Ammon's horn (tissue), 1 donor: ENCODE data around the gene CYP39A1.

Experiments used
- DNase-seq: peaks from one replicate; pipeline ENCODE4 v3.0.0-alpha.2; 2016; ENCODE audit warnings: low spot score

The CYP39A1 gene

DNA sequence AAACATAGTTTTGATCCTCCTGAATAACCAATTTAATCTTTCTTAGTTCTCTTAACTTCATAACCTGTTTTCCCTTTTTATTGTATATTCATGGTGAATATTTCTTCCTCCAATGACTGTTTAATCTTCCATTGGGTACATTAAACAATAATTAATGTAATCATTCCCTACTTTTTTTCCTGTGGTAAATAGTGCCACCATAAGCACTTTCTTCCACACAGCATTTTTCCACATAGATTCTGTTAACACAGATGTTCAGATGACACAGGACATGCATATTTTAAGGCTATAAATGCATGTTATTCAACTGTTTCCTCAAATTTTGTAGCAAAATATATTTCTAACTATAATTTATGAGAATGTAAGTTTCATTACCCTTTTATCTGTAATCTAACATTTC lies 61.9 kb downstream of the CYP39A1 start:
- DNase-seq = no peak

DNA sequence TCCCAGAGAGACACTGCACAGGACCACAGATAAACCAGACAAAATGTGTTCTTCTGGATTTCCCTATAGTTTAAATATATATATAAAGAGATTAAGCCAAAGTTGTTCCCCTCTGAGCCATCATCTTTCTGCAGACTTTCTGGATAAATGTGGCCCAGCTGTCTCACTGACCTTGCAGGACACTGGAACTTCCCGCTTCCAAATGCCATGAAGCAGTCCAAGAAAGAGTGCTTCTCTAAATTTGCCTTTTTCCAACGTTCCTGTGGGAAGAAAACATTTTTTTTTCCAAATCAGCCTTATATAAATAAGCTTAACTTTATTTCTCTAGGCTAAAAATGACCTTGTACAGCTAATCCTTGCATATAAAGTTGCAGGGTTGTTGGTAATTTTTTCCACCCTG lies 65.7 kb downstream of the CYP39A1 start:
- no peak for DNase-seq

DNA sequence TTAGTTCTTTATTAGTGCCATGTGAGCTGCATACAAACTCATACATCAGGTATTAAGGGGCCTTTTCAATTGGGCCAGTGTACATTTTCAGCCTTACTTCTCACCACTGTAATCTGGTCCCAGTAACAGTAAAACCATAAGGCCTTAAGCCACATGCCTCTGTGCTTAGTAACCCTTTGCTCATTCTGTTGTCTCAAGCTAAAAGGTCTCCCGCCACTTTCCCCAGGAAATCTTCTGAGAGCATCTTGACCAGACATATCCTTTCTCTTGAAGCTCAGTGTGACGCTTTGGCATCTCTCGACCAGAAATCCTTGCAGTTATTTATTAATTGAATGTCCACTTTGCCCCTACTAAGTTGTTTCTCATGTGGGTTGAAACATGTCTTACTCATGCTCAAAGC lies 68.0 kb downstream of the CYP39A1 start:
- DNase-seq = no peak

DNA sequence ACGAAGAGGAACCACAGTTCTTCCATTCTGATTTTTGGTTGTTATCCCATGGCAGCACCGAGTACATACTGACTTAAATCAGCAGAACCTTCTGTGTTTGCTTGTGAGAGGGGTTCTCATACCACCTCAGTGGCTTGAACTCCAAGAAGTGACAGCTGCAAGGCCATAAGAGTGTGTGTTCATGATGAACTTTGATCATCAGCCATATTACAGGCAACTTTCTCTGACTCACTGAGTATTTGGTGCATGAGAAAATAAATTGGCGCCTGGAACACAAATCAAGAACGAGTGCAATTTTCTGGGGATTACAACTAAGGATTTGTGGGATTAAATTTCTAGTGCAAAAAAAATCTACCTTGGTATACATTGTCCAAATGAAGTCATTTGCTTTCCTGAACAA lies 68.9 kb downstream of the CYP39A1 start:
- DNase-seq = no peak

DNA sequence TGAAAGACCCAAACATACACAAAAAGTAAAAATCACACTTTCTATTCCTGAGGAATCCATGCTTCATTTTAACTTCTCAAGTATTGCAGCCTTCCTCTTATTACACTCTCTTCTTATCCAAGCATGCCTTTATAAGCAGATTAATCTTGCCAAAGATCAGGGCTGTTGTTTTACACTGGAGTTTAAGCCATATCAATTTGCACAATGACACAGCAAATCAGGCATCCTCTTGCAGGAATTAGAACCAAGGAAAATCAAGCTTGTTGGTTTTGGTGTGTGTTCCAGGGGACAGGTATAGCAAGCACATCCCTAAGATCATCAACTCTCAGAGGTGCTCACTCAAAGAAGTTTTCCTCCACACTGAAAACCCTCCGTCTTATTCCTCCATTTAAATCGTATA lies 69.5 kb downstream of the CYP39A1 start:
- no peak for DNase-seq

DNA sequence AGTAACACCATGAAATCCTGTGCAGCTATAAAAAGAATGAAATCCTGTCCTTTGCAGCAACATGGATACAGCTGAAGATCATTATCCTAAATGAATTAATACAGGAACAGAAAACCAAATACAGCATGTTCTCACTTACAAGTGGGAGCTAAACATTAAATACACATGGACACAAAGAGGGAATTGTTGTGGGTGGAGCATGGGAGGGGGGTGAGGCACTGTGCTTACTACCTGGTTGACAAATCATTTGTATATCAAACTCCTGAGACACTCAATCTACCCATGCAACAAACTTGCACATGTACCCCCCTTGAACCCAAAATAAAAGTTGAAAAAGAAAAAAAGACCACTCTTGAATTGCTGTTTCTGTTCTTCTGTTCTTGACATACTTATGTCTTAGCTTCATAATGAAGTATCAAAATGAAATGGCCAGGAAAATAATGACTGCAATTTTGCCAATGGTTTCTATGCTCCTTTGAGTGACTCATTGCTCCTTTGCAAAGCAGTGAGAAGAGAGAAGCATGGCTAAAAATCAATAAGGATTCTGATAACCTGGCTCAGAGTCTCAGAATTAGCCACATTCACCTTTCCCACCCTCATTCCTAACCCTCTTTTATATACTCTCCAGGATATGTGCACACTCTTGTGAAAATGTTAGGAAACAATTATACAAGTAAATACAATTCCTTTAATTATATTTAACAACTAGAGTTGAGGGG lies 71.0 kb downstream of the CYP39A1 start:
- DNase-seq = no peak

DNA sequence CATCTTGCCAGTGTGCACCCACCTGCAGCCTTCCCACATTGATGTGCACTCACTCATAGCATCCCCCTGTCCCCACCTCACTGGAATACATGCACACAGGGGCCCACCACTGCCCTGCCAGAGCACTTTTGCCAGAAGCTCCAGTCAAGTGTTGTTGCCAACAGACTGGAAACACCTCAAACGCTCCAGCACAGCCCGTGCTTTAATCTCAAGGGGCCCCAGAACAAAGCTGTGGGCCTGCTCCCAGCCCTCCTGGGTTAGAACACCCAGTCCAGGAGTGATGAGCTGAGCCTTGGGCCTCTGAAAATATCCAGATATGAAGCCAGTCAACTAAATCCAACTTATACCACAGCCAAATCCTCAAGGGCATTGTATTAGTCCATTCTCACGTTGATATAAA lies 77.1 kb downstream of the CYP39A1 start:
- DNase-seq = no peak

DNA sequence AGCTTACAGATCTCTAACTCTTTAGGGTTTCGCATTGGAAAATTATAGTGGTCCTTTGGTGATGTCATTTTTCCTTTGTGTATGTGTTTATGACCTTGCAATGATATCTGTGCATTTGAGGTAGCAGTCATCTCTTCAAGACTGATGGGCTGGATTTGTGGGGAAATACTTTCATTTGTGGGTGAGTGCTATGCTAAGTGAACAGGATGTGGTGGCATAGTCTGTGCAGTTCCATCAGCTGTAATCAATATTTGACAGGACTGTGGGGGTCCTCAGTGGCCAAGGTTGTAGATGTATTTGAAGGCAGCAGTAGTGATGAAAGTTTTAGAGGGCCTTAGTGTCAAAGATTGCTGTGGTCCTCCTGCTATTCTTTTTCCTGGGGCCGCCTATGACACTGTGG lies 79.5 kb downstream of the CYP39A1 start:
- no peak for DNase-seq

GRCh38 chr6:46565531-46565930 lies 87.1 kb downstream of the CYP39A1 start:
- no peak for DNase-seq

- no peak for DNase-seq
Observed at GRCh38 chr6:46563924-46564323, 88.7 kb downstream of the CYP39A1 start.

DNA sequence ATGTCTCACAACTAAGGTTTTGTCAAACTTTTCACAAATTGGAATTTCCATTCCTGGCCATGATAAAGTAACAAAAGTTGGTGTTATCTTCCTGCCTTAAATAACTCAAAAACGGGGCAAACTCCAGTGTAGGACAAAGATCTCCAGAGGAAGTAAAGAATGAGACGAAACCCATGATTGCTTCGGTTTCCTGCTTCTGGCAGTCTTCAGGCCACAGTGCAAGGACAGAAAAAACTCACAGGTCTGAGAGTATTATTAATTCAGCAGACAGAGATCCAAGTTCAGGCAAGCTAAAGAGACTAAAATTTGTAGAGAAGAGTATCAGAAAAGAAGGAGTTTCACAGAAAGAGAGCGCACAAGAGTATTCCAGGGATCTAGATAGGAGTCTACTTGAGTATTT lies 96.6 kb downstream of the CYP39A1 start:
- no peak for DNase-seq

DNA sequence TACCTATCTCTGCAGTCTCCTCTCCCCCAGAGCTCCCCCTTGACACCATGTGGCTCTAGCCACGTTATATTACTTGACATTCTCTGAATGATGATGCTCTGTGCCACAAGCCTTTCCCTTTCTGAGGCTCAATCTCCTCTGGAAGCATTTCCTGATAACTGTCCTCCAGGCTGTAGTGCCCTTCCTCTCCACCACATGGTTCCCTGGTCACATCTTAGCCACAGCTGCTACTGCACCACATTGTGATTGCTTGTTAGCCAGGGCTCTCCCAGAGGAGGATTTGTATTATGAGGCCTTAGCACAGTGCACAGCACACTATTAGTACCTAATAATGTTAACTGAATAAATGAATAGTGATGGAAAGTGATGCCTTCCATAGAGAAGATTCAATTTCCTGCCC lies 97.5 kb downstream of the CYP39A1 start:
- no peak for DNase-seq

DNA sequence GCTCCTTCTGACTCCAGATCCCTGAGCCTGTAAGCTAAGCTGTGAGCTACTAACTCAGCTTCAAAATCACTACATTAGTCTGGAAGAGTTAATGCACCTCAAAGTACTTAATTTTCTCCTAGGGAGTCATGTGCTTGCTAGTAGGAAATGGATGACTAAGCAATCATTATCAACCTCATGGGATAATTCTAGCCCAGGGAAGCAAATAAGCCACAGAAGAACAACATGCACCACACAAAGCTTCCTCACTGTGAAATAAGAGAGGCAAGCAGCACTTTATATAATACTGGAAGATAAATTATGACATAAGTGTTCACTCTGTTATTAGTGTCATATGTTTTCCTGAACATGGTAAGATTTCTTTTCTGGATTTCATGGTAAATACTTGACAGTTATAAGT lies 103.5 kb downstream of the CYP39A1 start:
- no peak for DNase-seq

GRCh38 chr6:46541556-46541955 lies 111.1 kb downstream of the CYP39A1 start:
- DNase-seq = no peak

DNA sequence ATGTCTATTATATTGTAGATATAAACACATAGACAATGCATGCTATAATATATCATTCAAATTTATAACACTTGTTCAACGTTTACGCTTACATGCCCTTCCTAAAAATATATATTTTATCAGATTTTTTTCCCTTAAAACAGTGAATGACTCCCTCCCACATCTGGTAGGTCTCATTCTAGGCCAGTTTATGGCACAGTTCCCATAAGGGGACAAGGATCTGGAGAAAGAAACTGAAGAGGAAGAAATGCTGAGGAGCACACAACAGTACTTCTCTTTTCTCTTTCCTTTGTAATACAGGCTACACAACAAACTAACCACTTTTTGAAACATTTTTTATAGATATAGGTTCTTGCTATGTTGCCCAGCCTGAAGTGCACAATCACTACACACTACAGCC lies 112.8 kb downstream of the CYP39A1 start:
- DNase-seq = no peak

- no peak for DNase-seq
Observed at GRCh38 chr6:46538800-46539480, 113.7 kb downstream of the CYP39A1 start.

DNA sequence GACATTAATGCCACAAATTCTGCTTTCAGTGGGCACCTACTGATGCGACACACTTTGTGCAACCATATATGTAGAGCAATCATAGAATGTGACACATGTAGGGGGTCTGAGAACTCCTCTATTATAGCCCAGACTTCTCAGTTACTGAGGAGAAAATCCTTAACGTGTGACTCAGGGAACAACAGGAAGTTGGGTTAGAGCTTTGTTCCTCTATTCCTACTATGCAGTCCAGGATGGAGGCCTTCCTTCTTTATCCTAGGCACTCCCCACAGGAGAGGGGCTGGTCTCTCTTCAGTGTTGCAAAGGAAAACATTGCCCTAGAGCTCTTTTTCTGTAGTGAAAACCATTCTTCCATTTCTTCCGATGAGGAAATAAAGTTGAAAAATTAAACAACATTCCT lies 121.7 kb downstream of the CYP39A1 start:
- DNase-seq = no peak

DNA sequence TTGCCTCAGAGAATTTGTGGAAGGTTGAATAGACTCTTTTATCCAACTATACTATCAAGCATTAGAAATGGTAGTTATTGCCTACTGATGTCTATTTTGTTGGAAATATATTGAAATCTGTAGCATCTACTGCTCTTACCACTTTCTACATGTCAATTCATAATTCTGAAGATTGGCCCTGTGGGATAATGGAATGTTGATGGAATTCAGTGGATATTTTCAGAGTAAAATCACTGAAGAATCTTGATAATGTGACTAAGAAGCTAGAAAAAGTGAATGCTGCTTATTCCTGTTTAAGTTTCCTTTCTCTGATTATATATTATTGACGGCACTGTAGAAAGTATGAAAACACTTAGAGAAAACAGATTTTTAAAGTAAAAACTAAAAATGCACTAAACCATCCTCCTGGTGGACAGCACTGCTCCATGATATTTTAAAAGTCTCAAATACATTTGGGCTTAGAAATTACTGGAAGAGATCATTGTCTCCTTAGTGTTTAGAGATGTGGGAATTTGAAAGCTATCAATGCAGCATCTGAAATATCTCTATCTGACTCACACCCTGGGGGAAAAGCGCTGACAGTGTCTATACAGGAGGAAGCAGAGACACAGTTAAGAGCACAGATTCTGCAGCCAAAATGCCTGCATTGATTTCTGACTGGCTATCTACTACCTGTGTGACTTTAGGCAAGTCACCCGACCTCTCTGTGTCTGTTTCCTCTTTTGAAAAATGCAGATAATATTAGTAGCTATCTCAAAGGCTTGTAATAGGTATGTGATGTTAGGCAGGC lies 123.5 kb downstream of the CYP39A1 start:
- no peak for DNase-seq

GRCh38 chr6:46526607-46527006 lies 126.0 kb downstream of the CYP39A1 start:
- no peak for DNase-seq

DNA sequence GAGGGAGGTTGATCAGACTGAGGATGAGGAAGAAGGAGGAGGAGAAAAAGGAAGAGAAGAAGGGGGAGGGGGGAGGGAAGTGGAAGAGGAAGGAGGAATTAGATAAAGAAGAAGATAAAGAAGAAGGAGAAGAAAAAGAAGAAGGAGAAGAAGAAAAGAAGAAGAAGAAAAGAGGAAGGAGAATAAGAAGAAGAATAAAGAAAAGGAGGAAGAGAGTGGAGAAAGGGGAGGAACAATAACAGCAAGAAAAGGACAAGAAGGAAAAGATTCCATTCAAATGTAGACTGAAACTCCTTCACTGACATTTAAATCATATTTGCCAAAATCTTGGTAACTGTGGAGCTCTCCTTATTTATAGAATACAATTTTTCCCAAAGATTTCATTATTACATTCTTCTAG lies 127.0 kb downstream of the CYP39A1 start:
- no peak for DNase-seq

DNA sequence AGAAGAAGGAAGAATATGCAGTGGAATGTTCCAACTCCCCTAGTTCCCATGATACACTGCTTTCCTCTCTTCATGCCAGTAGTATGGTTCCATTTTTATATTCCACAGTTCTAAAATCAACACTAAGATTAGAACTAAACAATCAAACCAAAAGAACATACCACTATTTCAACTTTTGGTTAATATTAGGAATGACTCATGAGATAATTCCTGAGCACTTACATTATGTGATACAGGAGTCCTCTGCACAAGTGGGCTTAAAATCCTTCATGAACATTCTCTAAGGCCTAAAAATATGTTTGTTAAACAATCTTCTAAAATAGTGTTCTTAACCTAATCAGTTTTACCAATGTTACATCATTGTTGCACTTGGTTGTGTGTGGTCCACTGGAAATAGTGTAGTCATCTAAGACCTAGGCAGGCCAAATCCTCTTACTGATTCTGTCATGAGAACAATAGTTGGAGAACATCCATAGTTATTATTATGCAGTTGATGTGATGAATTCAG lies 131.1 kb downstream of the CYP39A1 start:
- no peak for DNase-seq

GRCh38 chr6:46517202-46517601 lies 135.4 kb downstream of the CYP39A1 start:
- DNase-seq = no peak

DNA sequence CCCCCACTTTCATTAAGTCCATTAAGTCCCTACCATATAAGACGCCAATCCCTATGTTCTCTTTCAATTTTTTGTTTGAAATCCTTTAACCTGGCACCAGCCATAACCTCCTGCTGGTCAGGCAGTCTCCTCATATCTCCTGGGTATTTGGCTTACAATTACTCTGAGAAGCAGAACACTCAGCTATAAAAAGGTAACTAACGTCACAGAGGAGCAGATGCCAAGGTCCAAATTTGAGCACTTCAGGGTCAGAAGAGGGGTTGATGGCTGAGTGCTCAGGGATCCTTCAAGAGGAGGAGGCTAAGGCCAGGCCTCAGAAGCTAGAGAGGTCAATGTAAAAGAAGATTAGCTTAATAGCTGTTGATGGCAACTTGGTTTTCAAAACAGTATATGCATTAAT lies 139.1 kb downstream of the CYP39A1 start:
- DNase-seq = no peak
